Measurements from ENCODE around the gene NACAD. TPM values are rescaled to one million over a fixed set of nuclear protein-coding genes. Genes with fewer than 3 reads are reported as not detected.

The NACAD gene
- total and polyA plus RNA-seq, 2 experiments from 2014 or later, result 1.4 to 3.9 TPM

DNA sequence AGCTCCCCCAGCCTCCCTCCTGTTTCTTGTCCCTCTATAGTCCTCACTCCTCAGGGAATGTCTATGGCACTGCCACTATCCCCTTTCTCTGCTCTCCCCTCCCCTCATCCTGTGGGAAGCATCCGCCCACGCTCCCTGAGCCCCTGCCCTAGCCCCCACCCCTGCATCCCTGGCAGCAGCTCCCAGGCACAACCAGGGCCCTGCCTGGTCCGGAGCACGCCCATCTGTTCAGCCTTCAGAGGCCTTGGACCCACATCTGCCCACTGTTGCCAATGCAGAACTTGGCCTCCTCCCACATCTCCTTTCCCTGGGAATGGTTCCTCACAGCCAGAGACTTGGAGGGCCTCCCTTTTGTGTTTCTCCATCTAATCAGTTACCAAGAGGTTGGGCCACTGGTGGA lies 43.1 kb upstream of the NACAD start:
- Histone ChIP-seq H3K9me3 (ENCODE audit: low read depth) (no peaks in the 10 kb centered on the region), H3K9me2 (replicated peaks; ENCODE audit: insufficient read depth) (no peaks in the 10 kb centered on the region), H3K79me2 (no peaks in the 10 kb centered on the region), H3K4me2 (no peak overlapping the region), H3K4me3 (no peak overlapping the region), H2AFZ (no peak overlapping the region), H3K36me3 (replicated peaks; ENCODE audit: insufficient read depth, low read depth) (no peaks in the 10 kb centered on the region), H3K27me3 (no peaks in the 10 kb centered on the region), H3K27ac (no peak overlapping the region), H3K4me1 (ENCODE audit: insufficient read depth) (no peaks in the 10 kb centered on the region), H4K20me1 (ENCODE audit: insufficient read depth, poor library complexity, severe bottlenecking) (no peaks in the 10 kb centered on the region)
- TF ChIP-seq EZH2phosphoT487 (IDR thresholded peaks at IDR 0.05; ENCODE audit: low read depth, severe bottlenecking, unreplicated experiment), result no peak
- no peak for TF ChIP-seq EZH2 (IDR thresholded peaks at IDR 0.05; ENCODE audit: borderline replicate concordance)
- TF ChIP-seq, protein P1, sequence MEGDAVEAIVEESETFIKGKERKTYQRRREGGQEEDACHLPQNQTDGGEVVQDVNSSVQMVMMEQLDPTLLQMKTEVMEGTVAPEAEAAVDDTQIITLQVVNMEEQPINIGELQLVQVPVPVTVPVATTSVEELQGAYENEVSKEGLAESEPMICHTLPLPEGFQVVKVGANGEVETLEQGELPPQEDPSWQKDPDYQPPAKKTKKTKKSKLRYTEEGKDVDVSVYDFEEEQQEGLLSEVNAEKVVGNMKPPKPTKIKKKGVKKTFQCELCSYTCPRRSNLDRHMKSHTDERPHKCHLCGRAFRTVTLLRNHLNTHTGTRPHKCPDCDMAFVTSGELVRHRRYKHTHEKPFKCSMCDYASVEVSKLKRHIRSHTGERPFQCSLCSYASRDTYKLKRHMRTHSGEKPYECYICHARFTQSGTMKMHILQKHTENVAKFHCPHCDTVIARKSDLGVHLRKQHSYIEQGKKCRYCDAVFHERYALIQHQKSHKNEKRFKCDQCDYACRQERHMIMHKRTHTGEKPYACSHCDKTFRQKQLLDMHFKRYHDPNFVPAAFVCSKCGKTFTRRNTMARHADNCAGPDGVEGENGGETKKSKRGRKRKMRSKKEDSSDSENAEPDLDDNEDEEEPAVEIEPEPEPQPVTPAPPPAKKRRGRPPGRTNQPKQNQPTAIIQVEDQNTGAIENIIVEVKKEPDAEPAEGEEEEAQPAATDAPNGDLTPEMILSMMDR (IDR thresholded peaks at IDR 0.05; ENCODE audit: poor library complexity), result no peak
- no peak for DNase-seq (ENCODE audit: low spot score)
- WGBS (ENCODE audit: low lambda C conversion rate, missing lambda C conversion rate), result 88% methylated on average over 4 of the region's 4 CpGs

DNA sequence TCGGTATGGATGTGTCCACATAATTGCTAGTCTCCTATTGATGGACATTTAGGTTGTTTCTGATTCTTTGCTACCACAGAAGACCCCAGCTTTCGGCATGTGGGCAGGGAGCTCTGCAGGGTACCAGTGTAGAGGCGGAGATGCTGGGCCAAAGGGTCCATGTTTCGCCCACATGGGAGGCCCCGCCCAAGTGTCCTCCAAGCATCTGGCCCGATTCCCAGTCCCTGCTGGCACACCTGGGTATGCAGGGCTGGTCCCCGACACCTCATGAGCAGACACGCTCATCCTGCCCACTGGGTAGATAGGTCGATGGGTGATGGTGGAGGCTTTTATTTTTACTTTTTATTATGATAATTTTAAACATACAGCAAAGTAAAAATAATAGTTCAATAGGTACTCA lies 42.1 kb upstream of the NACAD start:
- Histone ChIP-seq H3K4me2 (no peak overlapping the region), H4K20me1 (ENCODE audit: insufficient read depth, poor library complexity, severe bottlenecking) (no peaks in the 10 kb centered on the region), H3K9me3 (ENCODE audit: low read depth) (no peaks in the 10 kb centered on the region), H3K36me3 (replicated peaks; ENCODE audit: insufficient read depth, low read depth) (no peaks in the 10 kb centered on the region), H3K9me2 (replicated peaks; ENCODE audit: insufficient read depth) (no peaks in the 10 kb centered on the region), H3K27me3 (no peaks in the 10 kb centered on the region), H3K27ac (no peak overlapping the region), H3K79me2 (no peaks in the 10 kb centered on the region), H2AFZ (no peak overlapping the region), H3K4me1 (ENCODE audit: insufficient read depth) (no peaks in the 10 kb centered on the region), H3K4me3 (no peak overlapping the region)
- DNase-seq (ENCODE audit: low spot score), result no peak
- no peak for TF ChIP-seq EZH2 (IDR thresholded peaks at IDR 0.05; ENCODE audit: borderline replicate concordance)
- TF ChIP-seq EZH2phosphoT487 (IDR thresholded peaks at IDR 0.05; ENCODE audit: low read depth, severe bottlenecking, unreplicated experiment), result no peak
- TF ChIP-seq, protein P1 (IDR thresholded peaks at IDR 0.05; ENCODE audit: poor library complexity), result no peak
- WGBS (ENCODE audit: low lambda C conversion rate, missing lambda C conversion rate), result 91% methylated on average over 9 of the region's 9 CpGs

DNA sequence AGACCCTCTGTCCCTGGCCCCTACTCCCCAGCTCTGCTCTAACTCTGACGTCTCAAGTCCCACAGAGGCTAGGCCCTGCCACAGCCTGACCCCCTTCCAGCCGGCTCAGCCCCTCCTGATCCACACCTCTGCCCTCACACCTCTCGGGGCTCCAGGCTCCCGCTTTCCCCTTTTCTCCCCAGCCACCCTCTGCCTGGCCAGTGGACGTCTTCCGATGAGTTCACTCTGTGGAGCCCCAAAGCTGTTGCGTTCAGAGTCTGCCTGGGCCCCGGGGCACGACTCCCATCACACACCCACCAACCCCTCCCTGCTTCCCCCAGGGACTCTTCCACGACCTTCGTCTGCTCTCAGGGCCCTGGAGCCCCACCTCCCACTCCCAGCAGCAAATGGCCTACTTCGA lies 41.1 kb upstream of the NACAD start:
- Histone ChIP-seq H3K27me3 (no peaks in the 10 kb centered on the region), H4K20me1 (ENCODE audit: insufficient read depth, poor library complexity, severe bottlenecking) (no peaks in the 10 kb centered on the region), H2AFZ (no peak overlapping the region), H3K4me1 (ENCODE audit: insufficient read depth) (no peaks in the 10 kb centered on the region), H3K4me2 (no peak overlapping the region), H3K9me3 (ENCODE audit: low read depth) (no peaks in the 10 kb centered on the region), H3K79me2 (no peaks in the 10 kb centered on the region), H3K27ac (no peak overlapping the region), H3K36me3 (replicated peaks; ENCODE audit: insufficient read depth, low read depth) (no peaks in the 10 kb centered on the region), H3K9me2 (replicated peaks; ENCODE audit: insufficient read depth) (no peaks in the 10 kb centered on the region), H3K4me3 (no peak overlapping the region)
- 81% methylated on average over 12 of the region's 12 CpGs for WGBS (ENCODE audit: low lambda C conversion rate, missing lambda C conversion rate)
- no peak for TF ChIP-seq EZH2 (IDR thresholded peaks at IDR 0.05; ENCODE audit: borderline replicate concordance)
- TF ChIP-seq, protein P1 (IDR thresholded peaks at IDR 0.05; ENCODE audit: poor library complexity), result no peak
- no peak for TF ChIP-seq EZH2phosphoT487 (IDR thresholded peaks at IDR 0.05; ENCODE audit: low read depth, severe bottlenecking, unreplicated experiment)
- no peak for DNase-seq (ENCODE audit: low spot score)
